IPS-20b (cell line): ENCODE measurements around the gene DENND1A.
"Not testable (repeated sequence)": the region's sequence is repeated elsewhere in the genome, so short reads cannot be mapped to it uniquely, and the experiment has no call there.

Source experiments
- H3K27ac ChIP-seq: one replicate; pipeline ENCODE4 v1.5.1; 2013; ENCODE audit warnings: low read length
- H3K27me3 ChIP-seq: 2 replicates; pipeline ENCODE4 v1.6.1; 2013; ENCODE audit warnings: mild to moderate bottlenecking, low read length, inconsistent platforms; ENCODE audit not compliant: insufficient read depth
- H3K36me3 ChIP-seq: 2 replicates; pipeline ENCODE4 v1.6.1; 2013; ENCODE audit warnings: low read depth, mild to moderate bottlenecking, inconsistent platforms, low read length, moderate library complexity; ENCODE audit not compliant: insufficient read depth
- H3K4me1 ChIP-seq: 2 replicates; pipeline ENCODE4 v1.6.1; 2013; ENCODE audit warnings: mild to moderate bottlenecking, control low read depth, inconsistent platforms, low read length, moderate library complexity; ENCODE audit not compliant: insufficient read depth
- H3K4me3 ChIP-seq: 2 replicates; pipeline ENCODE4 v1.5.1; 2013; ENCODE audit warnings: mild to moderate bottlenecking, low read length, inconsistent platforms
- H3K9ac ChIP-seq: 2 replicates; pipeline ENCODE4 v1.6.1; 2013; ENCODE audit warnings: low read depth, mild to moderate bottlenecking, inconsistent platforms, low read length, moderate library complexity
- H3K9me3 ChIP-seq: 2 replicates; pipeline ENCODE4 v1.6.1; 2013; ENCODE audit warnings: mild to moderate bottlenecking, low read depth, low read length, inconsistent platforms; ENCODE audit not compliant: insufficient read depth

DENND1A gene

DNA sequence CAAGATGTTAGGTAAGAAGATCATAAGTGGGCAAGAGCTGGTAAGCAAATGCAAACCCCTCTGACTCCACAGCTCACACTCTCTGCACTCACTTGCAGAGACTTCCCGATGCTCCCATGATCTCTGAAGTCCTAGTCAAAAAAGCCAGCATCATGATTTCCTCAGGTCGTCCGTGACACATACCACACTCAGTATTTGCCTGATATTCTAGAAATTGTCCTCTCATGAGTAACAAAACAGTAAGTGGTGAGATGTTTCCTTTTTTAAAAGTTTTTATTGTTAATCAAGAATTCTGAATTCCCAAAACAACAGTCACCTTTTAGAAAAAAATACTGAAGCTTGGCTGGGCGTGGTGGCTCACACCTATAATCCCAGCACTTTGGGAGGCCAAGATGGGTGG, 194.6 kb downstream of the DENND1A start:
- Histone ChIP-seq H3K27me3 (no peaks in the 10 kb centered on the region), H3K4me3 (no peak overlapping the region), H3K9ac (no peak overlapping the region), H3K9me3 (no peaks in the 10 kb centered on the region), H3K27ac (no peak overlapping the region), H3K4me1 (no peaks in the 10 kb centered on the region), H3K36me3 (no peaks in the 10 kb centered on the region)

DNA sequence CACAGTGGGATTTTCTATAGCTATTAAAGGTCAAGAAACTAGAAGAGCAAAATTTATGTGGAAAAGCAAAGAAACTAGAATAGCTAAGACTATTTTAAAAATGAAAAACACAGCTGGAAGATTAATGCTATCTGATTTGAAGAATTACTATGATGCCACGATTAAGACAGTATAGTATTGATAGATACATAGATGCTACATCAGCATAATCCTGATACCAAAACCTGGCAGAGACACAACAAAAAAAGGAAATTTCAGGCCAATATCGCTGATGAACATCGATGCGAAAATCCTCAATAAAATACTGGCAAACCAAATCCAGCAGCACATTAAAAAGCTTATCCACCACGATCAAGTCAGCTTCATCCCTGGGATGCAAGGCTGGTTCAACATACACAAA, 201.4 kb downstream of the DENND1A start:
- not testable (repeated sequence) for H3K4me1 ChIP-seq, H3K4me3 ChIP-seq, H3K9ac ChIP-seq, H3K27ac ChIP-seq, H3K27me3 ChIP-seq, H3K36me3 ChIP-seq, H3K9me3 ChIP-seq

DNA sequence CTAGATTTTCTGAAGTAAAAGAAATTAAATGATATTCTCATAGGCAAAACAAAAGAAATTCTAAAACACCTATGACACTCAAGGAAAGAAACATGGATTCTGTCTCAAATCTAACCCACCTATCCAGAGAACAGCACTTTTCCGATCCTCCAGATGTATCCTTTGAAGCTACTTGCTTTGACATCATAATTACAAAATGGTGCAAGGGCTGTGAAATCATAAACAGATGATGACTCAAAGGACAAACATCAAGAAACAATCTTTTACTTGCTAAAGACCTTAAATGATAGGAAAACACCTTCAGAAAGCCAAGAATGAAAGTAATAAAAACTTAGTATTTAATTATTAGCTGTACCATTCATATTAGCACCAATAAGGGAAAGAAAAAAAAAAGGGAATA, 202.6 kb downstream of the DENND1A start:
- no peak overlapping the region for H3K9ac ChIP-seq
- H3K27ac ChIP-seq: no peak overlapping the region
- no peaks in the 10 kb centered on the region for H3K27me3 ChIP-seq
- no peaks in the 10 kb centered on the region for H3K36me3 ChIP-seq
- H3K4me1 ChIP-seq: 0 out of 2 replicates have a peak, but pooled peaks cover 5% of the 10 kb centered on the region
- H3K9me3 ChIP-seq: peaks cover 19% of the 10 kb centered on the region
- H3K4me3 ChIP-seq: no peak overlapping the region

DNA sequence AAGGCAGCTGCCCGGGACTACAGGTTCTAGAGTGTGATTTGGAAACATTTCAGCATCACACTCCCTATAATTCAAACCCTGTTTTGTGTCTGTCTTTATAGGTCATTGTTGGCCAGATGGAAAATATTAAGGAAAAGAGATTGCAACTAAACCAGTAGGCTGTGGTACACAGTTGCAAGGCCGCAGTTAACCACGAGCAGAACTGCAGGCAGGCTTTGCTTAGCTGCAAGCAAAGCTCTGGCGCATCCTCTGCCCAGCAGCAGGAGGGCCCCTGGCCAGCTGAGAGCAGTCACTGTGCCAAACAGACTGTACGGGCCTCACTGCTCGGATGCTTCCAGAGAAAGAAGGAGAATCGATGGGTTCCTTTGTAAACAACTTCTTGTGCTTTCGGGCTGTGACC, 204.5 kb downstream of the DENND1A start:
- no peak overlapping the region for H3K4me3 ChIP-seq
- H3K27ac ChIP-seq: no peak overlapping the region
- H3K4me1 ChIP-seq: 0 out of 2 replicates have a peak, but pooled peaks cover 5% of the 10 kb centered on the region
- no peaks in the 10 kb centered on the region for H3K27me3 ChIP-seq
- peaks cover 31% of the 10 kb centered on the region for H3K9me3 ChIP-seq
- H3K36me3 ChIP-seq: no peaks in the 10 kb centered on the region
- no peak overlapping the region for H3K9ac ChIP-seq

DNA sequence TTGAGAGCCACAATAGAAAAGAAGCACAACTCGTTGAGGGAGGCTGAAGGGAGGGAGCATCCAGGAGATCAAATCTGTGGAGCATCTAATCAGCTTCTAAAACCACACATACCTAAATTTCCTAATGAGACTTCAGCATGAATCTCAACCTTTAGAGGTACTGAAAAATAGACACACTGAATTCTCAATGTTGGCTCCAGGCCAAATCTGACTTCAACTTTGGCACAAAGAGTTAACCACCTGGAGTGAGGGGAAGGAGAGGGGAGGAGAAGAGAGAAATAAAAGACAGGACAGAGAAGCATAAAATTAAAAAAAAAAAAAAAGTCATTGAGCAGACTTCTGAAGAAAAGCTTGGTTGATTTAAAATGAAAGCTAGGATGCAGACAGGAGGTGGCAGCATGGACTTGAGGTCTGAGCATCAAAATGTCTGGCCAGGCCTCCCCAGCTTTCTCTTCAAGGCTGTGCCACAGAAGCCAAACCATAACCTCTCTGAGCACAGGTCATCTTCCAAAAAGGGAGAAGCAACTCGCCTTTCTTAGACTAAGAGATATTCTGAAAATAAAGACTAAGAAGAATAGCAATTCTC, 205.6 kb downstream of the DENND1A start:
- no peaks in the 10 kb centered on the region for H3K36me3 ChIP-seq
- no peak overlapping the region for H3K4me3 ChIP-seq
- H3K9ac ChIP-seq: no peak overlapping the region
- H3K27ac ChIP-seq: no peak overlapping the region
- H3K27me3 ChIP-seq: no peaks in the 10 kb centered on the region
- H3K4me1 ChIP-seq: 0 out of 2 replicates have a peak, but pooled peaks cover 5% of the 10 kb centered on the region
- peaks cover 31% of the 10 kb centered on the region for H3K9me3 ChIP-seq

DNA sequence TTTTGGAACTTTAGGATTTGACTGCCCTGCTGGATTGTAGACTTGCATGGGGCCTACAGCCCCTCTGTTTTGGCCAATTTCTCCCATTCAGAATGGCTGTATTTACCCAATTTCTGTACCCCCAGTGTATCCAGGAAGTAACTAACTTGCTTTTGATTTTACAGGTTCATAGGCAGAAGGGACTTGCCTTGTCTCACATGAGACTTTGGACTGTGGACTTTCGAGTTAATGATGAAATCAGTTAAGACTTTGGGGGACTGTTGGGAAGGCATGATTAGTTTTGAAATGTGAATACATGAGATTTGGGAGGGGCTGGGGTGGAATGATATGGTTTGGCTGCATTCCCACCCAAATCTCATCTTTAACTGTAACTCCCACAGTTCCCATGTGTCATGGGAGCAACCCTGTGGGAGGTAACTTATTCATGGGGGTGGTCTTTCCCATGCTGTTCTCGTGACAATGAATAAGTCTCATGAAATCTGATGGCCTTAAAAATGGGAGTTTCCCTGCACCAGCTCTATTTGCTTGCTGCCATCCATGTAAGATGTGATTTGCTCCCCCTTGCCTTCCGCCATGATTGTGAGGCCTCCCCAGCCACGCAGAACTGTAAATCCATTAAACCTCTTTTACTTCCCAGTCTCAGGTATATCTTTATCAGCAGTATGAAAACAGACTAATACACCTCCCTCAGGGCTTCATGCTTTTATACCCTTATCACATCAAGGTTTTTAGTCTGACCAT, 206.6 kb downstream of the DENND1A start:
- Histone ChIP-seq H3K9me3 (peaks cover 31% of the 10 kb centered on the region), H3K27me3 (no peaks in the 10 kb centered on the region), H3K4me1 (0 out of 2 replicates have a peak, but pooled peaks cover 5% of the 10 kb centered on the region), H3K27ac (no peak overlapping the region), H3K9ac (no peak overlapping the region), H3K36me3 (no peaks in the 10 kb centered on the region), H3K4me3 (no peak overlapping the region)

DNA sequence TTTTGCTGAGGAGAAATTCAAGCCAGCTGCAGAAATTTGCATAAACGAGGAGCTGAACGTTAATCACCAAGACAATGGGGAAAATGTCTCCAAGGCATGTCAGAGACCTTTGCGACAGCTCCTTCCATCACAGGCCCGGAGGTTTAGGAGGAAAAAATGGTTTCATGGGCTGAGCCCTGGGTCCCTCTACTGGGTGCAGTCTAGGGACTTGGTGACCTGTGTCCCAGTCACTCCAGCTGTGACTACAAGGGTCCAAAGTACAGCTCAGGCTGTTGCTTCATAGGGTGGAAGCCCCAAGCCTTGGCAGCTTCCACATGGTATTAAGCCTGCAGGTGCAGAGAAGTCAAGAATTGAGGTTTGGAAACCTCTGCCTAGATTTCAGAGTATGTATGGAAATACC, 207.5 kb downstream of the DENND1A start:
- Histone ChIP-seq H3K27me3 (no peaks in the 10 kb centered on the region), H3K9me3 (peaks cover 31% of the 10 kb centered on the region), H3K36me3 (no peaks in the 10 kb centered on the region), H3K4me3 (no peak overlapping the region), H3K4me1 (0 out of 2 replicates have a peak, but pooled peaks cover 5% of the 10 kb centered on the region), H3K9ac (no peak overlapping the region), H3K27ac (no peak overlapping the region)

DNA sequence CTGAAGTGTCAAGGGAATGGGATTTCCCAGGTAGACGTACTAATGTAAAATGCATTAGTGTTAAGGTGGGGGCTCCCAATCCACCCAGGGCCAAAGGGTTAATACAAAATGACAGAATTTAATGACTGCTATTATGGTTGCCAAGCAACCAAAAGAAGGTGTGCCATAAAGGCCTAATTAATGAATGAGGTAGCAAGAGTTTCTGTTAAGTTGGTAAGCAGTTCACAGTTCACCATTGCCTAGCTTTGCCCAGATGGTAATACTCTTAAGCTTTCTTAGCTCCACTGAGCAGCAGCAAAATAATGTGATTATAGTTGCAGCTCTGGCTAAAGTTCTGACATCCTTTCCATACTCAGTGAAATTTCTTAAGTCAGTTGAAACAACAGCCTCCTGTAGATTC, 211.7 kb downstream of the DENND1A start:
- Histone ChIP-seq H3K9me3 (peaks cover 20% of the 10 kb centered on the region), H3K27ac (no peak overlapping the region), H3K27me3 (no peaks in the 10 kb centered on the region), H3K4me1 (no peaks in the 10 kb centered on the region), H3K4me3 (no peak overlapping the region), H3K36me3 (no peaks in the 10 kb centered on the region), H3K9ac (no peak overlapping the region)

DNA sequence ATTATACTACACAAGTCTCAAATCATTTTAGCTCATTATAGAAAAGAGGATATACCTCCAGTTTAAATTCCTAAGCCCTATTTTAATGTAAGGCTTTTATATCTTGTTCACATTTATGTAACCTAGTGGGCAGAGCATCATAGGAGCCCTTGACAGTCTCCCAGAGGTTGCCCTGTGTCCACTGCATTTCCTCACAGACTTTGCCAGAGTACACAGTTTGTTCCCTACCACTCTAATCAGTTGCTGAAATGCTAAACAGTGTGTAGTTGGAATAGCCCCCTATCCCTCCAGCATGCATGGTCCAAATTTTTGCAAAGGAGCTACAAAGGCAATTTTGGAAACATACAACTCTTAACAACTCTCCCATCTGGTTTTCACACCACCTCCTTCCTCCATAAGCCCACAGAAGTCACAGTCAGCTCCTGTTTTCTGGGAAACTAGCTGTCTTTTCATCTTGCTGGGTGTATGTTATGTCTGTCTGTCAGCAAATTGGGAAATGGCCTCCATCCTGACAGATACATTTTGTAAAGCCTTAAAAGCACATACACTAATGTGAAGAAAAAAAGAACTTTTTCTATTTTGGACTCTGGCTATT, 212.2 kb downstream of the DENND1A start:
- no peaks in the 10 kb centered on the region for H3K4me1 ChIP-seq
- H3K36me3 ChIP-seq: no peaks in the 10 kb centered on the region
- peaks cover 15% of the 10 kb centered on the region for H3K9me3 ChIP-seq
- H3K27ac ChIP-seq: no peak overlapping the region
- H3K4me3 ChIP-seq: no peak overlapping the region
- no peaks in the 10 kb centered on the region for H3K27me3 ChIP-seq
- H3K9ac ChIP-seq: no peak overlapping the region

DNA sequence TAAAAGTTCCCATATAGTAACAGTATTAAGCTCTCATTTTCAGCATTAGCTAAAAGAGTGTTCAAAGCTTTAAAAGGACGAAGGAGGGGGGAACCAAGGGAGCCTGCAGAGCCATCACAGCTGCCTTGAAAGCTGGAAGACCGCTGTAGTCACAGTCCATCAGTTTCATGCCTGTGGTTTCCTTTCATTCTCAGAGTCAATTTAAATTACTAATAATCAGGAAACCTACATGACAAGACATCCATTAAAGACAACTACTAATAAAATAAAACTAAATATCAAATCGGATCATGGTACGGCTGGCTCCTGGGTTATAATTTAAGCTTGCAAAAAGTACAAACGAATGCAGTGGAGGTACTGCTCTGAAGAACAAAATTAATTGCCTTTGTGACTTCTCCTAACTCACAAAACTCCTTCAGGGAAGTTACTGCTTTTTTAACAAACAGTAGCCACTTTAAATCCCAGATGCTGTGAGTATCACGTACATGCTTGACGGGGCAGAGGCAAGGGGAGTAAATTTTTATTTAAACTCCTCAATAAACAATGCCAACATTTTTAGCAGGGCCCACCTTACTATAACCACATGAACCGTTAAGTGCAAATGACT, 213.5 kb downstream of the DENND1A start:
- Histone ChIP-seq H3K27me3 (no peaks in the 10 kb centered on the region), H3K36me3 (no peaks in the 10 kb centered on the region), H3K27ac (no peak overlapping the region), H3K4me1 (no peaks in the 10 kb centered on the region), H3K9me3 (peaks cover 5% of the 10 kb centered on the region; the same call in 1 of the 2 replicates), H3K4me3 (no peak overlapping the region), H3K9ac (no peak overlapping the region)

DNA sequence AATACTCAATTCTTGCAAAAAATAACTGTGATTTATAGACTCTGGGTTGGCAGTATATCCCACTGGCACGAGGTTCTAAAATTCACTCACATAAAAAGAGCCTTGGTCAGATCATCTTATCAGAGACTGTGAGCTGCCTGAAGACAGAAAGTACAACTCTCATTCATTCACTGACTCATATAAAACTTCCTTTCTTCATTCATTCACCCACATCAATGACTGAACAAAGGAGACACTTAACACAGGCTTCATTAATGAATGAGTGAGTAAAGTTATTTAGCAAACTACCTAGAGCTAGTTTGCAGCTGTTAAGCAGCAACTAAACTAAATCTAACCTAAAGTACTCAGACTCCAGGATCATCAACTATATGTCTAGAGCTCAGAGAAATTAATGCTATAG, 214.7 kb downstream of the DENND1A start:
- H3K4me1 ChIP-seq: no peaks in the 10 kb centered on the region
- H3K27ac ChIP-seq: no peak overlapping the region
- H3K9me3 ChIP-seq: no peaks in the 10 kb centered on the region
- no peak overlapping the region for H3K9ac ChIP-seq
- no peaks in the 10 kb centered on the region for H3K27me3 ChIP-seq
- no peaks in the 10 kb centered on the region for H3K36me3 ChIP-seq
- no peak overlapping the region for H3K4me3 ChIP-seq
